ENCODE data around the gene GALNT16. TPM values are rescaled to one million over a fixed set of nuclear protein-coding genes. Genes with fewer than 3 reads are reported as not detected.

GALNT16 gene
- total and polyA plus RNA-seq, 2 donors (not counting 1 experiment from before 2014, with no cell fraction given) = 9.6 to 27.7 TPM

DNA sequence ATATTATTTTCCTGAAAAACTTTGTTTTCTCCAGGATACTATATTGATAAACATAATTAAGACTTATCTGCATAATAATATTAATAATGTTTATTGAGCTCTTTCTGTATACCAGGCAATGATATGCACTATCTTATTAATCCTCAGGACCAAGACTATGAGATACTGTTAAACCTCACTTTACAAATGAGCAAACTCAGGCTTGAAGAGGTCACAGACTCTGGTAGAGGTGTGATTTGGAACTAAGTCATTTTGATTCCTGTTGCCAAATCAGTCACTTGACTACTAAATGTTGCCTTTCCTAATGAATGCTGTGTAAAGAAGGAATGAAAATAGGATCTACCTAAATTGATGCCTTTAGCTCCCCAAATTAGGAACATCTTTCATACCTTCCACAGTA is 145.8 kb downstream of the GALNT16 start:
- Histone ChIP-seq H2AFZ (ENCODE audit: low read length) (no peak overlapping the region), H3K36me3 (ENCODE audit: control insufficient read depth, insufficient read depth, low read length) (no peaks in the 10 kb centered on the region)

More for the DNA sequence above, 145.8 kb downstream of the GALNT16 start:
- no peak overlapping the region for H3K9ac ChIP-seq (ENCODE audit: insufficient read depth, low read length)
- no peak overlapping the region for H3K4me3 ChIP-seq (replicated peaks in 1 of 4; ENCODE audit: control extremely low read depth in 1 of 4, insufficient read depth in 1 of 4, low read depth in 3 of 4, low read length in 4 of 4)
- no peak overlapping the region for H3K27ac ChIP-seq (ENCODE audit: insufficient read depth, low read length)
- H3K27me3 ChIP-seq (ENCODE audit: control insufficient read depth, insufficient read depth, low read length) = no peaks in the 10 kb centered on the region
- no peak for TF ChIP-seq EZH2 (IDR thresholded peaks at IDR 0.05; ENCODE audit: low read length, missing control alignments)
- TF ChIP-seq, protein P1, sequence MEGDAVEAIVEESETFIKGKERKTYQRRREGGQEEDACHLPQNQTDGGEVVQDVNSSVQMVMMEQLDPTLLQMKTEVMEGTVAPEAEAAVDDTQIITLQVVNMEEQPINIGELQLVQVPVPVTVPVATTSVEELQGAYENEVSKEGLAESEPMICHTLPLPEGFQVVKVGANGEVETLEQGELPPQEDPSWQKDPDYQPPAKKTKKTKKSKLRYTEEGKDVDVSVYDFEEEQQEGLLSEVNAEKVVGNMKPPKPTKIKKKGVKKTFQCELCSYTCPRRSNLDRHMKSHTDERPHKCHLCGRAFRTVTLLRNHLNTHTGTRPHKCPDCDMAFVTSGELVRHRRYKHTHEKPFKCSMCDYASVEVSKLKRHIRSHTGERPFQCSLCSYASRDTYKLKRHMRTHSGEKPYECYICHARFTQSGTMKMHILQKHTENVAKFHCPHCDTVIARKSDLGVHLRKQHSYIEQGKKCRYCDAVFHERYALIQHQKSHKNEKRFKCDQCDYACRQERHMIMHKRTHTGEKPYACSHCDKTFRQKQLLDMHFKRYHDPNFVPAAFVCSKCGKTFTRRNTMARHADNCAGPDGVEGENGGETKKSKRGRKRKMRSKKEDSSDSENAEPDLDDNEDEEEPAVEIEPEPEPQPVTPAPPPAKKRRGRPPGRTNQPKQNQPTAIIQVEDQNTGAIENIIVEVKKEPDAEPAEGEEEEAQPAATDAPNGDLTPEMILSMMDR (conservative IDR thresholded peaks at IDR 0.05 in 1 of 2, IDR thresholded peaks at IDR 0.05 in 1 of 2; ENCODE audit: low read depth in 1 of 2, low read length in 2 of 2) = no peak
- no peaks in the 10 kb centered on the region for H3K9me3 ChIP-seq (ENCODE audit: control insufficient read depth, insufficient read depth, low read depth, low read length)
- no peak for DNase-seq (ENCODE audit: low read depth in 2 of 2)
- peaks cover 2% of the 10 kb centered on the region for H4K20me1 ChIP-seq (ENCODE audit: control insufficient read depth, extremely low read depth, insufficient read depth, low read length)
- no peak overlapping the region for H3K4me2 ChIP-seq (ENCODE audit: extremely low read depth, insufficient read depth, low read length)
- no peaks in the 10 kb centered on the region for H3K4me1 ChIP-seq (ENCODE audit: control insufficient read depth, extremely low read depth, insufficient read depth, low read length)
- H3K79me2 ChIP-seq (ENCODE audit: control insufficient read depth, insufficient read depth, low read length) = peaks cover 49% of the 10 kb centered on the region

Other genes with a start within 250 kb of the GALNT16 start
- gene DCAF5, start 107.0 kb upstream of the GALNT16 start, total RNA-seq = 10.3 and 16.8 TPM in 2 replicates
- gene DCAF5, start 107.0 kb upstream of the GALNT16 start, polyA plus RNA-seq = 26.4 and 31.8 TPM in 2 replicates
- 21.1 and 27.7 TPM in 2 replicates for gene EXD2, start 68.7 kb upstream of the GALNT16 start, total RNA-seq
- gene EXD2, start 68.7 kb upstream of the GALNT16 start, polyA plus RNA-seq = 19.8 and 25.5 TPM in 2 replicates
- gene ERH, start 138.1 kb downstream of the GALNT16 start, total RNA-seq = 168 and 190 TPM in 2 replicates
- 182 and 264 TPM in 2 replicates for gene ERH, start 138.1 kb downstream of the GALNT16 start, polyA plus RNA-seq
- 81.9 and 84.0 TPM in 2 replicates for gene SLC39A9, start 138.5 kb downstream of the GALNT16 start, total RNA-seq
- gene SLC39A9, start 138.5 kb downstream of the GALNT16 start, polyA plus RNA-seq = 79.2 and 104 TPM in 2 replicates
- gene PLEKHD1, start 224.6 kb downstream of the GALNT16 start, total RNA-seq = under 0.01 TPM in 2 replicates
- 0.01 TPM in 1 of 2 replicates, not detected in the other for gene PLEKHD1, start 224.6 kb downstream of the GALNT16 start, polyA plus RNA-seq